ENCODE measurements around the gene MED9.
"Not testable (repeated sequence)": the region's sequence is repeated elsewhere in the genome, so short reads cannot be mapped to it uniquely, and the experiment has no call there.

MED9 gene

DNA sequence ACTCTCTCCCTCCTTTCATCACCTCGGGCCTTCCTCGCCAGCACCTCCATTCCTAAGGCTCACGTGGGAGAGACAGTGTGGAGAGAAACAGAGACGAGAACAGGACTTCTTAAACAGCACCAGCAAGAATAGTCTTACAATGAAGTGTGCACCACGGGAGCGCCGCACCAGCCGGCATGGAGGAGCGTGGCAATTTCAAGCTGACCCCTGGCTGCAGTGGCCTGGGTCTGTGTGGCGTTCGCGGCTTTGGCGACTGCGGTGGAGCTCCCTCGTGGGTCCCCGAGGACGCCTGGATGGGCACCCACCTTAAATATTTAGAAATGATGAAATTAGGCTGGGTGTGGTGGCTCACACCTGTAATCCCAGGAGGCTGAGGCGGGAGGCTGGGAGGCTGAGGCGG is 20.5 kb upstream of the MED9 start:
- no peak for DNase-seq

DNA sequence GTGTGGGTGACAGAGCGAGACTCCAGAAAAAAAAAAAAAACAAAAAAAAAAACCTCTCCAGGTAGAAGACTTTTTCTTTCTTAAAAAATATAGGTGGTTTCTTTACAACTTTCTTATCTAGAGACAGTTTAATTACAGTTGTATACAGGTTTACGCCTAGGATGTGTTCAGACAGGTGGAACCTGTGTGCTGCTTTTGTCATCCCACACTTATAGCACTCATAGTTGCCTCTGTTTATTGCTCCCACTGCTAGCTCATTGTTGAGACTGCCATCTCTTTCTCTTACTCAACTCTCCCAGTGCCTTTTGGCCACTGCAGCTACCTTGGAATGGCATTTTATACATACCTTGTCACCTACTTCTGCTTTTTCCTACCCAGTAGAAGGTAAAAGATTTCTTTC is 19.1 kb upstream of the MED9 start:
- DNase-seq = no peak

DNA sequence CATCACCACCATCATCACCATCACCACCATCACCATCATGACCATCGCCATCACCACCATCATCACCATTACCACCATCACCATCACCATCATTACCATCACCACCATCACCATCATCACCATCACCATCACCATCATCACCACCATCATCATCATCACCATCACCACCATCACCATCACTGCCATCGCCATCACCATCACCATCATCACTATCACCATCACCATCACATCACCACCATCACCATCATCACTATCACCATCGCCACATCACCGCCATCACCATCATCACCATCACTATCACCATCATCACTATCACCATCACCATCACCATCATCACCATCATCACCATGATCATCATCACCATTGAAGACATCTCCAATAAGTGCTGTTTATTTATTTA is 16.8 kb upstream of the MED9 start:
- DNase-seq = no peak

DNA sequence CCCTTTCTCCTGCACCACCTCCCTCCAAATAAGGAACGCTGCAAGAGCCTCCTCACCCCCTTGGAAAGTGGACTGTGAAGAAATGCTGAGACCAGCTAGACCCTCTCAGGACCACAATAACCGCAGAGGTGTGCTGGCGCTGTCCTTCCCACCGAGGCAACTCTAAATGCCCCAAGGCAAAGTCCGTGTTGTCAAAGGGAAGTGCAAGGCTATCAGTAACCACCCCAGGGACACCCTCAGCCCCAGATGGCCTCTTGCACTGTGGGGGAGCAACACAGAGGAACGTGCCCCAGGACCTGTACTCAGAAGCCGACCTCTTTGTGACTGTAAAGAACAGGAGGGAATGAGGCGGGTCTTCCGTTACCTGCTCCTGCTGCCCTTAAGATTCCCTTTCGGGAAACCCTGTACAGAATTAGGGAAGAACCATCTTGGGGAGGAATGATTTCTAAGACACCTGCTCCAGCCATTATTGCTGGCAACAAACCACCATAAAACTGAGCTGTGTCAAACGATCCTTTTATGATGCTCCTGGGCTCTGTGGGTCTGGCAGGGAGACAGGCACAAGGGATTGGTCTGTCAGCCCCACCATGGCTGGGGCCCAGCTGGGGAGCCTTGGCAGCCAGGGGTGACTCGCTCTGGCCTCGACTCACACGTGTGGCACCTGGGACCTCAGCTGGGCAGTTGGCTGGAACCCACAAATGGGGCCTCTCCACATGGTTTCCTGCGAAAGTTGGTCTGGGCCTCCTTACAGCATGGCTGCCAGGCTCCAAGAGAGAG is 14.6 kb upstream of the MED9 start:
- DNase-seq = no peak

DNA sequence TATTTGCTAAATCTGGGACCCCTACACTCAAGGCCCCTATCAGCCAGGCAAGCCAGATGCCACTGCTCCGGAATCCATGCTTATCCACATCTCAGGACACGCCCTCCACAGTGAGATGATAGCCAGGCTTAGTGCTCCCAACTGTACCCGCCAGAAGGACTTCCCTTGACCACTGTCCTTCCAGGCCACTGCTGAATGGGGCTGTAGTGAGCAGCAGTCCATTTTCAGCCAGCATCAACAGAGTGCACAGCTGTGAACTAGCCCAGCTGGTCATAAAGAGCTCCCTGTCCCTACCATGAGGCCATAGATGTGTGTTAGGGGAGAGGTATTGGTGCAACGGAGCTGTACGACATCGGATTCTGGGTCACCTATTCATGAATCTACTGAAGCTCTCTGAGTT is 13.0 kb upstream of the MED9 start:
- DNase-seq = no peak

DNA sequence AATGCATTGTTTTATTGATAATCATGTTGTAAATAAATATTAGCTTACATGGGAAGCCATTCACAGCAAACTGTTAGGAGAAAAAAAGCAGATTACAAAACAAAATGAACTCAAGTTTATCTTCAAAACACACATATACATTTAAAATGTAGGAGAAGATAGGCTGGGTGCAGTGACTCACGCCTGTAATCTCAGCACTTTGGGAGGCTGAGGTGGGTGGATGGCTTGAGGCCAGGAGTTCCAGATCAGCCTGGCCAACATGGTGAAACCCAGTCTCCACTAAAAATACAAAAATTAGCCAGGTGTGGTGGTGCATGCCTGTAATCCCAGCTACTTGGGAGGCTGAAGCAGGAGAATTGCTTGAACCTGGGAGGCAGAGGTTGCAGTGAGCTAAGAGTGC is 10.9 kb upstream of the MED9 start:
- not testable (repeated sequence) for DNase-seq

DNA sequence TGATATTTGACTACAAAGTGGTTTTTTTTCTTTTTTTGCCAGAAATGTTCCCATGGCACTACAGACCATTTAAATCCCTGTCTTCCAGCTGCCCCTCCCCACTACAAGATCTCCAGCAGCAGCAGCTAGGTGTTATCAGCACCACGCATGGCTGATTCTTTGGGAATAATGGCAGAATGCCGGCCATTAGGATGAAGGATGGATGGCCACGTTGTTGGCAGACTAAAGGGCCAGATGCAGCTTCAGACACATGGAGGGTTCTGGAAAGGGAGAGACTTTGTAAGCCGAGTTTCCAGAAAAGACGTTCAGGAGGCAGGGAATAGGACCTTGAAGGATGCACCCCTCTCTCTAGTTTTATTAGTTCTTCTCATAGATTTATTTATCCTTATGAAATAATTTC is 10.3 kb upstream of the MED9 start:
- DNase-seq = no peak

DNA sequence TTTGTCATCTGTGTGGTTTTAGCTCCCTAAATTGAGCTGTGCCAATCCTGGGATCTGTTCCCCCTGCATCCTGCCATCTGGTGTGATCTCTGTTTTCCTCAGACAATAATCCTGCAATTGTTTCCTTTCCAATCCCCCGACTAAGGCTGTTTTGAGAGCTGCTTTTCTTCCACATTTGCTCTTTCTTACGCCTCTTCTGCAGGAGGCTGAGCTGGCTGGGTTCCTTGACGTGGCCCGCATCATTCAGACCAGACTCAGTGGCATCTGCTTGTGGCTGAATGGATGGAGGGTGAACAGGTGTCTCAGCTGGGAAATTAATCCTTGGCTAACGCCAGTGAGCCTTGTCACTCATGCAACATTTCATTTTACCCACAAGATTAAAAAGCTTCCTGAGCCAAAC is 9.8 kb upstream of the MED9 start:
- DNase-seq = no peak

DNA sequence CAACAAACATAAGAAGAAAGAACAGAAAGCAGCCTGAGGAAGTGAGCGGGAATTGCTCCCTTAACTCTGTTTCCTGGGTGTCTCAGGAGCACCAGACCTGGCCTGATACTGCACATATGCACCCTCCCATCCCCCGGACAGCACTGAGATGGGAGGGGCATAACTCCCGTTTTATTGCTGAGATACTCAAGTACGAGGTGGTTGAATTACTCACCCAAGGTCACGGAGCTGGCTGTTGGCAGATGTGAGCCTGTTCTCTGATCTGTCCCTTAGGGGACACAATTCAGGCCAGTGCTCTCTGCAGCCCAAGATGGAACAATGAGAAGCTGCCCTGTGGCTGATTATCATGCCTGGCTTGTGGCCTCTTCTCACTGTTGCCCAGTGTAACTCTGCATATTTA is 9.1 kb upstream of the MED9 start:
- no peak for DNase-seq

DNA sequence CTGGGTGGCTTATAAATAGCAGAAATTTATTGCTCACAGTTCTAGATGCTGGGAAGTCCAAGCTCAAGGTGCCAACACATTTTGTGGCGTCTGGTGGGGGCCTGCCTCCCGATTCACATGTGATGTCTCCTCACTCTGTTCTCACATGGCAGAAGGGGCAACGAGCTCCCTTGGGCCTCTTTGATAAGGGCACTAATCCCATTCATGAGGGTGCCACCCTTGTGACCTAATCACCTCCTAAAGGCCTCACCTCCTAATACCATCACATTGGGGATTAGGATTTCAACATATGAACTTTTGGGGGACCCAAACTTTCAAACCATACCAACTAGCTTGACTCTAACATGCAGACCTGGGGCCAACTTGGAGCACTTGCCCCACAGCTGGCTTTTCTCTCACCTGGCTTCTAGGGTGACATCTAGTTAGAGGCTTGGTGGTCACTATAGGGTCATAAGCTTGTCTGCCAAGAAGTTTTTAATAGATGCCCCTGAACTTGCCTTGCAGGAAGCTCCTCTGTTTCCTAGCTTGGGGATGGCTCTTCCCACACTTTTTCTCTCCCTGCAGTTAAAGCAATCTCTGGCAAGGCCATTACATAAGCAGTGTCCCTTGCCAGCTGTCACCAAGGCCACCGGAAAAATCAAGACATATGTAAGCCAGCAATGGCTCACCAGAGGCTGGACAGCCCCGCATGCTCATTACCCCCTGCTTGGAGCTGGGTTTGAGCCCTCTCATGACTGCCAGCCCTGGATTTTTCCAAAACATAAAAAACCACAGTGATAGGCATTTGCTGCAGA is 8.4 kb upstream of the MED9 start:
- DNase-seq = no peak

DNA sequence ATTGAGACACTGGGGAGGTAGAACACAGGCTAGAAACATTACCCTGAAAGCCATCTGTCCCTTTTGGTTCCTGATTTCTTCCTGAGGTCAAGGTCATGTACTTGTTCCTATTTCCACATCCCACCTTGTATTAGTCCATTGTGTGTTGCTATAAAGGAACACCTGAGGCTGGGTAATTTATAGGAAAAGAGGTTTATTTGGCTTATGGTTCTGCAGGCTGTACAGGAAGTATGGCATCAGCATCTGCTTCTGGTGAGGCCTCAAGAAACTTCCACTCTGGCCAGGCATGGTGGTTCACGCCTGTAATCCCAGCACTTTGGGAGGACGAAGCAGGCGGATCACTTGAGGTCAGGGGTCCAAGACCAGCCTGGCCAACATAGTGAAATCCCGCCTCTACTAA is 7.4 kb upstream of the MED9 start:
- DNase-seq = no peak

DNA sequence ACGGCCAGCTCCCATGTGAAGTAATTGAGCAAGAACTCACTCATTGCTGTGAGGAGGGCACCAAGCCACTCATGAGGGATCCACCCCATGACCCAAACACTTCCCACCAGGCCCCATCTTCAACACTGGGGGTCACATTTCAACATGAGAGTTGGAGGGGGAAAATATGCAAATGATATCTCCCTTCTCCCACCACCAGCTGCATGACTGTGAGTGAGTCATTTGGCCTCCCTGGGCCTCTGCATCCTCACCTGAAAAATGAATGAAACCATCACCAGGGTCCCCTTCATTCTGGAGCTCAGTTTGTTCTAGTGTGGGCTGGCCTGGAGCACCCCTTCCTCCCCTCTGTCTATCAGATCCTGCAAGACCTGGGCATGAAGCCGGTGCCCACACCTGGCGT is 6.8 kb upstream of the MED9 start:
- DNase-seq = no peak

DNA sequence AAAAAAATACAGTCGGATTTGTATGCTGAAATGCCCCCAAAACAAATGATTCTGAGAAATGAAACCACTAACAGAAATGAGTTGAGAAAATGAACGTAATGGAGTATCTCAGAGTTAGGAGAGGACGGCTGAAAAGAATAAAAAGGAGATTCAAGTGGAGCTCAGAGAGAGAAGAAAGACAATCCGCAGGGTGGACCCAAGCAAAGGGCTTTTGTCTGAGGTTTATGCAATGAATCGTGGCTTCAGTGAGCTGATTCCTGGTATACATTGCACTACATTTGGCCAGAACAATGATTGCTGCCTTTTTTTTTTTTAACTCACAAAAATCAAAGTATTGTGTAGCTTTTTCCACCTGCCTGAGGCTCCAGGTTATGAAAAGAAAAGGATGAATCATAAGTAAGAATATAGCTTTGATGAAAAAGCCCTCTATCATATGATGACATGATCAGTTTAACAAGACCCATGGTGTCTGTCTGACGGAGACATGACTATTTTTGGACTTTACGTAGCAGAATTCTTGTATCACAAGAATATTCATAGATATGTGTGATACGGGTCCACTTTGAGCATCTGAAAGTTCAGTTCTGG is 4.4 kb upstream of the MED9 start:
- no peak for DNase-seq

DNA sequence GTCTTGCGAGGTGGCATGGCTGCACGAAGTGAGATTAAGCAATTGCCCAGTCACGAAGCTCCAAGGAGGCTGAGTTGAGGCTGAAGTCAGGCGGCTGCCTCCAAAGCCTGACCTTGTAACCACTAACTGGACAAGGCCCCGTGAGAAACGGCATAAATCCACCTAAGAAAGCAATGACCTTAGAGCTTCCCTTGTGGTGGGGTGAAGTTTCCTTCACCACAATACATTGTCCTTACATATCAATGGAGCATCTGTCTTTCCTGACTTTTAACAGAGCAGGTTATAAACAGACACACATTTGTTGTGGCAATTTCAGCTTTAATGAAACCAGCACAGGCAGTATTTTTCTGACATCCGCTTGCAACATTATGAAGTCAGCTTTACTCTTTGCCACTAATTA is 2.5 kb upstream of the MED9 start:
- no peak for DNase-seq

DNA sequence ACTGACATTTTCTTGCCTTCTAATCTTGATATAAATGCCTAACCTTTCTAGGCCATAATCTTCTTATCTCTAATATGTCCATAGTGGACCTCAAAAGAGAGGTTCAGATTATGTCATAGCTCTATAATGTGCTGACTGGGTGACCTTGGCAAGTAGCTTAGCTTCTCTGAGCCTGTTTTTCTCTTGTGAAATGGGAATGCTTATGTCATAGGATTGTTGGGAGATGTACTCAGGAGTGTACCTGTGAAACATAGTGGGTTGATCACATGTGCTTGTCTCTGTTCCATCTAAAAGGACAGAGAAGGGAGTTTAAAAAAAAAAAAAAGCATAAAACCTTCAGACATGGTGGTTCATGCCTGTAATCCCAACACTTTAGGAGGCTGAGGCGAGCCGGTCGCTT is 2.4 kb downstream of the MED9 start:
- DNase-seq = no peak

DNA sequence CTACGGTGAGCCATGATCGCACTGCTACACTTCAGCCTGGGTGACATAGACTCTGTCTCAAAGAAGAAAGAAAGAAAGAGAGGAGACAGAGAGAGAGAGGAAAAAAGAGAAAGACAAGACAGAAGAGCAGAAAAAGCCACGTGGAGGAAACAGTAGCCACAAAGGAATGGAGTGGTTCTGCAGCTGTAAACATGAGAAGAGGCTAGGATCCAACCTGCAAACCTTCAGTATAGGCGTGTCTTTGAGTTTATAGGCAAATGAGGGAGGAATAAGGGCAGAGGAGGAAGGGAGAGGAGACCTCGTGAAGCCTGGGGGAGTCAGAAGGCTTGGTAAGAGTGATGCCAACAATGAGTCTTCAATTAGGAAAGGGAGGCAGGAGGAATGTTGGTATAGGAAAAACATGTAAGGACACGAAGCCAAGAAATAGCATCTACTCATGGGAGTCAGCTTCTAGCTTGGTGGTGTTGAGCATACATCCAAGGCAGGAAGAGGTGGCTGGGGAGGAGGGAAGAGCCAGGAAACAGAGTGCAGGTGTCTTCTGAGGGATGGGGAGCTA is 3.9 kb downstream of the MED9 start:
- DNase-seq = no peak

DNA sequence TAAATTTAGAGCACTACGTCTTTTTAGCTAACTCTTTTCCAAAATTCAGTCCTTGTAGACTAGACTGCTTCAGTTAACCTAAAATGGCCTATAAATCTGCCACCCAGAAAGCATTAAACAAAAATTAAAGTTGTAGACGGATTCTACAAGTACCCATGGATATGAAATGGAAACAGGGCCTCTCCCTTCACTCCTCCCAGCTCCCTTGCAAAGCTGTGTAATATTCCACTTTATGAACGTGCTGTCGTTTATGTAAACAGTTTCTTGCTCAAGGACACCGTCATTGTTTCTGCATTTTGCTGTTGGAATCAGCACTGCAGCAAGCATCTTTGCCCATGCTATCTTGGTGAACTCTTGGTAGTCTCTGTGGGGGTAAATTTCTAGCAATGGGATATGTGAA is 5.1 kb downstream of the MED9 start:
- DNase-seq = no peak

DNA sequence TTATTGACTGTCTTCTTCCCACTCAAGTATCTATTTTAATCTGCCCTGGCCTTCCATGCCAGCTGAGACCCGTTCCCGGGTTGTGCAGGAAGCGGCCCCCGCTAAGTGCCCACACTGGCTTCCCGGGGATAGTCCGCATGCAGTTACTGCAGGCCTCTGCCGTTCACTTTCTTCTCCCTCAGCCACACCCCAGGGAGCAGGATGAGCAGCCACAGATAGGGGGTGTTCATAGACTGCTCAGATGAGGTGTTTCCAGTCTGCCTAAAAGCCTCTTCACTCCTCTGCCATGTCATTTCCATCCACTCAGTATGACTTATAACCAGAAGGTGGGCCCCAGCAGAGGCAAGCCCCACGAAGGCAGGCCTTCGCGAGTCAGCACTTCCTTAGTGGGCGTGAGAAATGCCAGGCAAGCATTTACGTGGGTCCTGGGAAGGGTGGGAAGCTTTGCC is 7.7 kb downstream of the MED9 start:
- DNase-seq = no peak

DNA sequence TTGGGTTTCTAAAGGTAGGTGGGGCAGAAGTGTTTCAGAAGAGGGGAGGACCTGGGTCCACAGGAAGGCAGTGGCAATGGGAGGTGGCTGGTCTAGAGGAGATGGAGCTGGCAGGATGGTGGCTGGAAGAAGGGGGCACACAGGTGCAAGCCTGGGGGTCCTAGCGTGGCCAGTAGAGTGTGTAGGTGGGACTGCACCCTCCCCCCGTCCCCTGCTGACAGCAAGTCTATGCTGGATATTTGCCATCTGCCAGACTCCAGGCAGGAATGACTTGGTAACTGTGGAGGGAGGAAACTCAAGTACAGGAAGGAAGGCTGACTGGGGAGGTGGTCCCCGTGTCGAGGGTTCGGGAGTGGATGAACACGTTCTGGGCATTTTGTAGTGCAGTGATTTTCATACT is 8.6 kb downstream of the MED9 start:
- no peak for DNase-seq

DNA sequence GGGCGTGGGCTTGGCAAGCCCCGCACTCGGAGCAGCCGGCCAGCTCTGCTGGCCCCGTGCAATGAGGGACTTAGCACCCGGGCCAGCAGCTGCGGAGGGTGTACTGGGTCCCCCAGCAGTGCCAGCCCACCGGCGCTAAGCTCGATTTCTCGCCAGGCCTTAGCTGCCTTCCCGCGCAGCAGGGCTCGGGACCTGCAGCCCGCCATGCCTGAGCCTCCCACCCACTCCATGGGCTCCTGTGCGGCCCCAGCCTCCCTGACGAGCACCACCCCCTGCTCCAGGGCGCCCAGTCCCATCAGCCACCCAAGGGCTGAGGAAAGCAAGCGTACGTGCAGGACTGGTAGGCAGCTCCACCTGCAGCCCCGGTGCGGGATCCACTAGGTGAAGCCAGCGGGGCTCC is 9.6 kb downstream of the MED9 start:
- not testable (repeated sequence) for DNase-seq

DNA sequence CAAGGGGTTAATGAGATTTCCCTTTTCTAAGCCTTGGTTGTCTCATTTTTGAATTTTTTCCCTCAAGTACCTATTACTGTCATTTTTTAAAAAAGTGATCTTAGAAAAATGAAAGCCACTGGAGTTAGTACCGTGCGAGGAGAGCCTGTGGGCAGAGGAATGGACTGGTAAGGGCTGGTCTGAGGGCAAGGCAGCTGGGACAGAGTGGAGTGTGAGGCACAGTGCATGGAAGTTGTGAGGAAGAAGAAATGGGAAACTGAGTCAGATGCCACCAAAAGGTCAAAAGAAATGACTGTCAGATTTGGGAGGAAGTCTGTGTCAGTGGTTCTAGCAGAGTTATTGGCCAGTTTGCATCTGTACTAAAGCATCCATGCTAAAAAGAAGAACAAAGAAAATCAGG is 11.2 kb downstream of the MED9 start:
- no peak for DNase-seq

DNA sequence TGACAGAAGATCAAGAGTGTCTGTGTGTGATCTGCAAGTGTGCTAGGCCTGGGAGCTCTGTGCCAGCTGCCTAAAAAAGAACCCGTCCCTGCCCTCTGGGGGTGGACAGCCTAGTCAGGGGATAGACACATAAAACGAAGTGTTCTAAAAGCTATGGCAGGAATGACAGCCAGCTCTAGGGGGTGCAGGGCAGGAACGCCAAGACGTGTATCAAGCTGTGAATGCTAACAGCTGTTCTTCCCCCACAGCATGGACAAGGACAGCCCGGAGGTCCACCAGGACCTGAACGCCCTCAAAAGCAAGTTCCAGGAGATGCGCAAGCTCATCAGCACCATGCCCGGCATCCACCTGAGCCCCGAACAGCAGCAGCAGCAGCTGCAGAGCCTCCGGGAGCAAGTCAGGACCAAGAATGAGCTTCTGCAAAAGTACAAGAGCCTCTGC is 14.3 kb downstream of the MED9 start:
- DNase-seq = no peak

DNA sequence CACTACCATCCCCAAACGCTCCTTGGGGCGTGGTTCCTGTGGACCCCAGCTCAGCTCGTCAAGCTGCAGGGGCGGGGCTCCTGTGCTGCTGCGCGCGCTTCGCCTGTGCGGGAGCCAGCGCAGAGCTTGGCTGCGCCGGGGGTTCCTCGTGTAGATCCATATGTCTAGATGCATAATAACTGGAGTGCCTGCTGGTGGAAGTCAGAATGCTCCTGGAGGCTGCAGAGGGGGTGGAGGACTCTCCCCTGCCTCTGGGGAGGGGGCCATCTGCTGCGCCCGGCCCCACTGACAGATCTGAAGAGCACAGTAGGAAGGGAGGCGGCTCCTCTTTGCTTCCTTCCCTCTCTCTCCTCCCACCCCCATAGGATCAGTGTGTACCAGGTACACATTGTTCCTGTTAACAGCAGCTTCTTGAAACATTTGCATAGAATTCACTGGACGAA is 14.8 kb downstream of the MED9 start:
- no peak for DNase-seq

DNA sequence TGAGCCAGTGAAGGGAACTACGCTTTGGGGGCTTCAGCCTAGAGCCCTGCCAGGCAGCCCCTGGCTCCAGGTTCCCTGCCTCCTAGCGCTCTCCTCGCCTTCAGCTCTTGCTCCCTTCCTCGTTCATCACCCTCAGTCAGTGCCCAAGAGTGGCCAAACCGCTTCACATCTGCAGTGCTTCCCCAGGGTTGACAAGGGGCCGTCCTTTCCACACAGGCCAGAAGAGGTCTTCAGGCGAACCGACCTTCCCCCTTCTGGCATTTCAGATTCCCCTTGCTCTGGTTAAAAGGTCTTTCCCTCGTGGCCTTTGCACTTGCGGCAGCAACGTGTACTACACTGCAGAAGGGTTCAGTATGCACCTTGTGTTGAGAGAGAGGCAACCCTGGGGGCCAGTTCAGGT is 15.3 kb downstream of the MED9 start:
- no peak for DNase-seq

Data from SIG-M5 (cell line).